Measurements from ENCODE around the gene RYR2.

GRCh38 chr1:237736372-237737029, 694.5 kb downstream of the RYR2 start:
- TF ChIP-seq GATA3 (IDR thresholded peaks at IDR 0.05; ENCODE audit: low read depth, low read length) (no peak), GATA2 (IDR thresholded peaks at IDR 0.05; ENCODE audit: low read depth, low read length) (no peak)

Data from SH-SY5Y (cell line).